Hepatocyte (in vitro differentiated cells): ENCODE results near the gene PRPF4.

ENCODE experiments used
- CTCF ChIP-seq: fragments of 200-600 bp; sonication (generic); IDR thresholded peaks from 2 replicates; pipeline ENCODE4 v1.5.1; 2016; ENCODE audit warnings: antibody characterized with exemption, mild to moderate bottlenecking; ENCODE audit not compliant: poor library complexity
- EZH2phosphoT487 ChIP-seq: fragments of 200-600 bp; sonication (generic); IDR thresholded peaks from one replicate; pipeline ENCODE4 v1.6.1; 2018; ENCODE audit warnings: antibody characterized with exemption, mild to moderate bottlenecking, low read depth, moderate library complexity; ENCODE audit not compliant: unreplicated experiment, severe bottlenecking

GRCh38 chr9:113311961-113312360 is 36.5 kb downstream of the PRPF4 start:
- TF ChIP-seq CTCF (no peak), EZH2phosphoT487 (no peak)
